Activated T-cell treated with anti-CD3 and anti-CD28 coated beads, Interleukin-2, amount 50 U/mL, for 24 hours (primary cell): ENCODE data around the gene SPATA12.

Experiments
- DNase-seq: peaks from one replicate; pipeline ENCODE4 v3.0.0-alpha.2; 2020
- H3K27ac Mint-ChIP-seq: 2 replicates; pipeline ENCODE4 v1.8.0; 2020; ENCODE audit warnings: mild to moderate bottlenecking, mixed read lengths
- H3K27me3 Mint-ChIP-seq: 2 replicates; pipeline ENCODE4 v1.8.0; 2020; ENCODE audit warnings: mixed read lengths
- H3K36me3 Mint-ChIP-seq: 2 replicates; pipeline ENCODE4 v1.8.0; 2020; ENCODE audit warnings: low read depth, mixed read lengths
- H3K4me1 Mint-ChIP-seq: 2 replicates; pipeline ENCODE4 v1.8.0; 2020; ENCODE audit warnings: low read depth, mixed read lengths
- H3K4me3 Mint-ChIP-seq: 2 replicates; pipeline ENCODE4 v1.8.0; 2020; ENCODE audit warnings: mild to moderate bottlenecking, moderate library complexity, mixed read lengths
- H3K9me3 Mint-ChIP-seq: 2 replicates; pipeline ENCODE4 v1.8.0; 2020; ENCODE audit warnings: mixed read lengths

The SPATA12 gene

GRCh38 chr3:57100046-57100695 lies 39.7 kb downstream of the SPATA12 start:
- Mint-ChIP-seq H3K27me3 (no peaks in the 10 kb centered on the region), H3K4me1 (peaks cover 2% of the 10 kb centered on the region), H3K9me3 (no peaks in the 10 kb centered on the region), H3K4me3 (no peak overlapping the region), H3K36me3 (no peaks in the 10 kb centered on the region), H3K27ac (no peak overlapping the region)
- peak; percentile 51 for DNase-seq

- no peaks in the 10 kb centered on the region for H3K36me3 Mint-ChIP-seq
- no peak overlapping the region for H3K27ac Mint-ChIP-seq
- no peaks in the 10 kb centered on the region for H3K4me1 Mint-ChIP-seq
- H3K9me3 Mint-ChIP-seq, result no peaks in the 10 kb centered on the region
- H3K27me3 Mint-ChIP-seq, result peaks cover under 1% of the 10 kb centered on the region
- no peak overlapping the region for H3K4me3 Mint-ChIP-seq
- DNase-seq, result no peak
These were observed 45.1 kb downstream of the SPATA12 start for GRCh38 chr3:57105585-57105984.

GRCh38 chr3:57108684-57109083 lies 48.2 kb downstream of the SPATA12 start:
- H3K4me3 Mint-ChIP-seq, result no peak overlapping the region
- H3K4me1 Mint-ChIP-seq, result no peaks in the 10 kb centered on the region

GRCh38 chr3:57109437-57110199 lies 49.2 kb downstream of the SPATA12 start:
- peaks cover 5% of the 10 kb centered on the region for H3K27me3 Mint-ChIP-seq
- no peaks in the 10 kb centered on the region for H3K36me3 Mint-ChIP-seq
- H3K4me1 Mint-ChIP-seq, result no peaks in the 10 kb centered on the region
- no peak overlapping the region for H3K4me3 Mint-ChIP-seq
- no peaks in the 10 kb centered on the region for H3K9me3 Mint-ChIP-seq
- DNase-seq, result no peak
- no peak overlapping the region for H3K27ac Mint-ChIP-seq

More at GRCh38 chr3:57108684-57109083, 48.2 kb downstream of the SPATA12 start:
- peaks cover 5% of the 10 kb centered on the region for H3K27me3 Mint-ChIP-seq
- no peaks in the 10 kb centered on the region for H3K9me3 Mint-ChIP-seq
- H3K27ac Mint-ChIP-seq, result no peak overlapping the region
- H3K36me3 Mint-ChIP-seq, result no peaks in the 10 kb centered on the region
- DNase-seq, result no peak

GRCh38 chr3:57110214-57110613 lies 49.8 kb downstream of the SPATA12 start:
- no peak overlapping the region for H3K4me3 Mint-ChIP-seq
- no peak for DNase-seq
- peaks cover 5% of the 10 kb centered on the region for H3K27me3 Mint-ChIP-seq
- no peak overlapping the region for H3K27ac Mint-ChIP-seq
- no peaks in the 10 kb centered on the region for H3K4me1 Mint-ChIP-seq
- H3K36me3 Mint-ChIP-seq, result no peaks in the 10 kb centered on the region
- no peaks in the 10 kb centered on the region for H3K9me3 Mint-ChIP-seq

GRCh38 chr3:57110798-57111197 lies 50.3 kb downstream of the SPATA12 start:
- DNase-seq, result no peak
- Mint-ChIP-seq H3K36me3 (no peaks in the 10 kb centered on the region), H3K4me1 (no peaks in the 10 kb centered on the region), H3K27ac (no peak overlapping the region), H3K27me3 (peaks cover 5% of the 10 kb centered on the region), H3K9me3 (no peaks in the 10 kb centered on the region), H3K4me3 (no peak overlapping the region)

GRCh38 chr3:57112206-57112605 lies 51.7 kb downstream of the SPATA12 start:
- Mint-ChIP-seq H3K36me3 (no peaks in the 10 kb centered on the region), H3K9me3 (no peaks in the 10 kb centered on the region), H3K4me3 (no peak overlapping the region), H3K4me1 (no peaks in the 10 kb centered on the region), H3K27ac (no peak overlapping the region), H3K27me3 (peaks cover 5% of the 10 kb centered on the region)
- no peak for DNase-seq

GRCh38 chr3:57116501-57116900 lies 56.0 kb downstream of the SPATA12 start:
- peaks cover 6% of the 10 kb centered on the region for H3K27me3 Mint-ChIP-seq
- DNase-seq, result no peak
- H3K36me3 Mint-ChIP-seq, result no peaks in the 10 kb centered on the region
- H3K9me3 Mint-ChIP-seq, result no peaks in the 10 kb centered on the region
- no peak overlapping the region for H3K4me3 Mint-ChIP-seq
- no peaks in the 10 kb centered on the region for H3K4me1 Mint-ChIP-seq
- no peak overlapping the region for H3K27ac Mint-ChIP-seq

- Mint-ChIP-seq H3K4me1 (no peaks in the 10 kb centered on the region), H3K27me3 (peaks cover 11% of the 10 kb centered on the region), H3K36me3 (no peaks in the 10 kb centered on the region), H3K9me3 (no peaks in the 10 kb centered on the region), H3K4me3 (no peak overlapping the region), H3K27ac (no peak overlapping the region)
- DNase-seq, result no peak
These were observed 57.8 kb downstream of the SPATA12 start for GRCh38 chr3:57118254-57118653.

GRCh38 chr3:57120040-57120439 lies 59.6 kb downstream of the SPATA12 start:
- Mint-ChIP-seq H3K4me3 (no peak overlapping the region), H3K4me1 (no peaks in the 10 kb centered on the region), H3K9me3 (no peaks in the 10 kb centered on the region), H3K27ac (no peak overlapping the region), H3K36me3 (no peaks in the 10 kb centered on the region), H3K27me3 (peaks cover 13% of the 10 kb centered on the region)
- DNase-seq, result no peak

GRCh38 chr3:57120451-57121174 lies 60.1 kb downstream of the SPATA12 start:
- no peaks in the 10 kb centered on the region for H3K36me3 Mint-ChIP-seq
- H3K9me3 Mint-ChIP-seq, result no peaks in the 10 kb centered on the region
- no peak overlapping the region for H3K27ac Mint-ChIP-seq
- no peak overlapping the region for H3K4me3 Mint-ChIP-seq
- DNase-seq, result no peak
- peaks cover 13% of the 10 kb centered on the region for H3K27me3 Mint-ChIP-seq
- no peaks in the 10 kb centered on the region for H3K4me1 Mint-ChIP-seq
